HG03575 (cell line): ENCODE measurements around the gene ANO5.
"Not testable (repeated sequence)": the region's sequence is repeated elsewhere in the genome, so short reads cannot be mapped to it uniquely, and the experiment has no call there.

ENCODE experiments used
- ATAC-seq: cut with Tn5 transposase; IDR thresholded peaks from one replicate; pipeline ENCODE4 v1.9.1; 2021; ENCODE audit not compliant: unreplicated experiment, insufficient number of reproducible peaks, low FRiP score; ENCODE audit errors: extremely low read depth

ANO5 gene

GRCh38 chr11:22197139-22198005, 4.5 kb downstream of the ANO5 start:
- ATAC-seq = no peak

- ATAC-seq = no peak
Measured at GRCh38 chr11:22199243-22199642, 6.4 kb downstream of the ANO5 start.

GRCh38 chr11:22203281-22203680, 10.4 kb downstream of the ANO5 start:
- ATAC-seq = no peak

GRCh38 chr11:22207162-22207561, 14.3 kb downstream of the ANO5 start:
- ATAC-seq = no peak

GRCh38 chr11:22208151-22208858, 15.4 kb downstream of the ANO5 start:
- ATAC-seq = no peak

- no peak for ATAC-seq
Measured at GRCh38 chr11:22216940-22217339, 24.1 kb downstream of the ANO5 start.

- ATAC-seq = no peak
Measured at GRCh38 chr11:22221143-22221542, 28.3 kb downstream of the ANO5 start.

- no peak for ATAC-seq
Measured at GRCh38 chr11:22225190-22225589, 32.3 kb downstream of the ANO5 start.

- ATAC-seq = no peak
Measured at GRCh38 chr11:22234743-22235142, 41.9 kb downstream of the ANO5 start.

- peak; percentile 73 for ATAC-seq
Measured at GRCh38 chr11:22244986-22245592, 52.2 kb downstream of the ANO5 start.

GRCh38 chr11:22246992-22247391, 54.1 kb downstream of the ANO5 start:
- ATAC-seq = no peak

GRCh38 chr11:22249871-22250270, 57.0 kb downstream of the ANO5 start:
- no peak for ATAC-seq

- no peak for ATAC-seq
Measured at GRCh38 chr11:22256876-22257275, 64.0 kb downstream of the ANO5 start.

- ATAC-seq = no peak
Measured at GRCh38 chr11:22263613-22264012, 70.7 kb downstream of the ANO5 start.

- not testable (repeated sequence) for ATAC-seq
Measured at GRCh38 chr11:22268983-22269624, 76.2 kb downstream of the ANO5 start.

- no peak for ATAC-seq
Measured at GRCh38 chr11:22273781-22274180, 80.9 kb downstream of the ANO5 start.

- no peak for ATAC-seq
Measured at GRCh38 chr11:22275600-22275999, 82.7 kb downstream of the ANO5 start.

GRCh38 chr11:22276535-22276934, 83.7 kb downstream of the ANO5 start:
- no peak for ATAC-seq

GRCh38 chr11:22284991-22285390, 92.1 kb downstream of the ANO5 start:
- ATAC-seq = not testable (repeated sequence)
